Hepatocyte (in vitro differentiated cells): ENCODE results near the gene PHLDA1.

Experiments
- EZH2 ChIP-seq: fragments of 200-600 bp; sonication (generic); IDR thresholded peaks from 2 replicates; pipeline ENCODE4 v1.6.1; 2016; ENCODE audit warnings: antibody characterized with exemption, mild to moderate bottlenecking, borderline replicate concordance
- TF ChIP-seq, protein P1 (sequence below): fragments of 200-600 bp; sonication (generic); IDR thresholded peaks from 2 replicates; pipeline ENCODE4 v1.5.1; 2016; ENCODE audit warnings: antibody characterized with exemption, mild to moderate bottlenecking; ENCODE audit not compliant: poor library complexity

DNA sequence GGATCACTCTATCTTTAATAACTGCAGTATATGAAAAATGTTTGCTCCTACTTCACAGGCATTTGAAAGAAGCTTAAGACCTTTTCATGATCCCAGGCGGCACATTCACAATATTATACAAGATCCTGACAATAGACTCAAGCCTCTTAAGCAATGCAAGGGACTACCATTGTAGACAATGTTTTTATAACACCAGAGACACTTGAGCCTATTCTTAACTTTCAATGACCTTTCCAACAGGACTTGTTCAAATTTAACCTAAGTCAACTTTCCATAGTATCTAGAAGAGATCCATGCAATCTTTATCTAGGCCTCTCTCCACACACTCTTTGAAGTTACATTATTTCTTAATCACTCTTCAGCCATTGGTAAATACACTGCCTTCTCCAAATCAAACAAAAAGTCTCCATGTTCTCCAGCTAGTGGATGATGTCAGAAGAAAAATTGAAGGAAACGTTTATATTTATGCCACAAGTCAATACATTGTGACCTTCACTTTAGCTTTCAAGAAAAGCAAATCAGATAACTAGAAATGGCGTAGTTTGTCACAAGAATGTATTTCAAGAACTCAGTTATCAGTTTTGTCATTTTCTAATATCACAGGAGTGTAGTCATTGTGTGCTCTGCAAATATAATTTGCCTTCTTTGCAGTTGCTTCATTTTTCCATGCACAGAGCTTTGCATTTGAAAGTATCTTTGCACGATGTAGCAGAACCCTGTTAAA is 41.2 kb downstream of the PHLDA1 start:
- no peak for TF ChIP-seq EZH2
- TF ChIP-seq, protein P1, sequence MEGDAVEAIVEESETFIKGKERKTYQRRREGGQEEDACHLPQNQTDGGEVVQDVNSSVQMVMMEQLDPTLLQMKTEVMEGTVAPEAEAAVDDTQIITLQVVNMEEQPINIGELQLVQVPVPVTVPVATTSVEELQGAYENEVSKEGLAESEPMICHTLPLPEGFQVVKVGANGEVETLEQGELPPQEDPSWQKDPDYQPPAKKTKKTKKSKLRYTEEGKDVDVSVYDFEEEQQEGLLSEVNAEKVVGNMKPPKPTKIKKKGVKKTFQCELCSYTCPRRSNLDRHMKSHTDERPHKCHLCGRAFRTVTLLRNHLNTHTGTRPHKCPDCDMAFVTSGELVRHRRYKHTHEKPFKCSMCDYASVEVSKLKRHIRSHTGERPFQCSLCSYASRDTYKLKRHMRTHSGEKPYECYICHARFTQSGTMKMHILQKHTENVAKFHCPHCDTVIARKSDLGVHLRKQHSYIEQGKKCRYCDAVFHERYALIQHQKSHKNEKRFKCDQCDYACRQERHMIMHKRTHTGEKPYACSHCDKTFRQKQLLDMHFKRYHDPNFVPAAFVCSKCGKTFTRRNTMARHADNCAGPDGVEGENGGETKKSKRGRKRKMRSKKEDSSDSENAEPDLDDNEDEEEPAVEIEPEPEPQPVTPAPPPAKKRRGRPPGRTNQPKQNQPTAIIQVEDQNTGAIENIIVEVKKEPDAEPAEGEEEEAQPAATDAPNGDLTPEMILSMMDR = no peak
